Endothelial cell of umbilical vein (primary cell): ENCODE results near the gene USP48. TPM values are rescaled to one million over a fixed set of nuclear protein-coding genes. Genes with fewer than 3 reads are reported as not detected.

ENCODE experiments used
- Bru-seq: library from RNA; stranded (reverse); fragments of 400-500 nt; gene quantifications from one replicate; lab custom pipeline; 2021; lab: Mats Ljungman, UMichigan
- BruChase-seq, 2 experiments: library from RNA; stranded (reverse); fragments of 400-500 nt; gene quantifications; one replicate each; lab custom pipeline; 2021; lab: Mats Ljungman, UMichigan
- BruUV-seq: library from RNA; stranded (reverse); fragments of 400-500 nt; replicated peaks from 2 replicates; lab custom pipeline; 2021; lab: Mats Ljungman, UMichigan
- CTCF ChIA-PET: fragments of 300-600, 350-600 bp; sonication (Branson Sonifier 250); formaldehyde crosslinking; loops from one replicate; lab custom pipeline; 2021; ENCODE audit warnings: antibody characterized with exemption, inconsistent platforms; lab: Charles Lee
- POLR2A ChIA-PET: fragments of 300-600, 350-600 bp; sonication (Branson Sonifier 250); formaldehyde crosslinking; loops from one replicate; lab custom pipeline; 2021; ENCODE audit warnings: antibody characterized with exemption, inconsistent platforms; lab: Charles Lee
- DNase-seq: peaks from one replicate; pipeline ENCODE4 v3.0.0-alpha.2; 2011; ENCODE audit warnings: low read depth, low spot score
- FAIRE-seq: peaks from 2 replicates; lab custom pipeline; 2011; peaks lifted over from hg19 to GRCh38; lab: Jason Lieb, UNC
- H2AFZ ChIP-seq: 2 replicates; pipeline ENCODE4 v1.6.0; 2012; ENCODE audit warnings: low read depth, low read length, control low read depth, inconsistent platforms
- H3K27ac ChIP-seq: 2 replicates; pipeline ENCODE4 v1.5.1; 2011; ENCODE audit warnings: low read depth, mild to moderate bottlenecking, control low read depth, low read length, moderate library complexity; ENCODE audit not compliant: insufficient read depth
- H3K27me3 ChIP-seq, 2 experiments: 2 replicates each; pipeline versions ENCODE4 v1.6.0 to v1.6.1; 2011; ENCODE audit warnings: low read length in 2 of 2, mixed read lengths in 1 of 2; ENCODE audit not compliant: control insufficient read depth in 2 of 2, insufficient read depth in 2 of 2
- H3K36me3 ChIP-seq, 2 experiments: 2 replicates in 1 of 2; 3 replicates in 1 of 2; pipeline ENCODE4 v1.5.1; 2011; ENCODE audit warnings: low read length in 2 of 2, mild to moderate bottlenecking in 1 of 2, moderate library complexity in 1 of 2; ENCODE audit not compliant: control insufficient read depth in 2 of 2, insufficient read depth in 2 of 2; ENCODE audit errors: extremely low read depth in 1 of 2
- H3K4me1 ChIP-seq: 3 replicates; pipeline ENCODE4 v1.5.1; 2011; ENCODE audit warnings: mild to moderate bottlenecking, low read length; ENCODE audit not compliant: control insufficient read depth, insufficient read depth; ENCODE audit errors: extremely low read depth
- H3K4me2 ChIP-seq: 2 replicates; pipeline ENCODE4 v1.6.1; 2011; ENCODE audit warnings: low read length, control low read depth, mixed read lengths; ENCODE audit not compliant: insufficient read depth
- H3K4me3 ChIP-seq, 3 experiments: fragments of 200-600 bp in 1 of 3; sonication (generic), shearing (Covaris generic) in 1 of 3; replicated peaks in 1 of 3; 2 replicates each; pipeline ENCODE4 v1.5.1; 2011 to 2016; ENCODE audit warnings: control low read depth in 3 of 3, low read length in 3 of 3, mild to moderate bottlenecking in 2 of 3, inconsistent platforms in 1 of 3, low read depth in 1 of 3, moderate library complexity in 1 of 3; ENCODE audit not compliant: insufficient read depth in 1 of 3
- H3K79me2 ChIP-seq: 2 replicates; pipeline ENCODE4 v1.6.0; 2012; ENCODE audit warnings: low read length, inconsistent platforms; ENCODE audit not compliant: control insufficient read depth, insufficient read depth
- H3K9ac ChIP-seq: replicated peaks from 2 replicates; pipeline ENCODE3; 2011; ENCODE audit warnings: low read length, control low read depth; ENCODE audit not compliant: insufficient read depth; ENCODE audit errors: extremely low read depth
- H3K9me1 ChIP-seq: replicated peaks from 3 replicates; pipeline ENCODE4 v1.6.0; 2011; ENCODE audit warnings: mild to moderate bottlenecking, low read length; ENCODE audit not compliant: control insufficient read depth, insufficient read depth; ENCODE audit errors: extremely low read depth
- H3K9me3 ChIP-seq: replicated peaks from 2 replicates; pipeline ENCODE4 v1.5.1; 2012; ENCODE audit warnings: low read length, inconsistent platforms; ENCODE audit not compliant: control insufficient read depth, insufficient read depth
- H4K20me1 ChIP-seq: replicated peaks from 2 replicates; pipeline ENCODE3; 2011; ENCODE audit warnings: mild to moderate bottlenecking, low read length; ENCODE audit not compliant: control insufficient read depth, insufficient read depth; ENCODE audit errors: extremely low read depth
- EZH2 ChIP-seq: IDR thresholded peaks from 2 replicates; pipeline ENCODE4 v1.6.1; 2012; ENCODE audit warnings: borderline replicate concordance, low read depth, mild to moderate bottlenecking, moderate library complexity, low read length, inconsistent platforms; ENCODE audit not compliant: severe bottlenecking
- FOS ChIP-seq: IDR thresholded peaks from 2 replicates; pipeline ENCODE4 v1.6.1; 2011; ENCODE audit warnings: mild to moderate bottlenecking, low read length, moderate library complexity, borderline replicate concordance; ENCODE audit not compliant: insufficient read depth
- GATA2 ChIP-seq: IDR thresholded peaks from 2 replicates; pipeline ENCODE4 v1.7.0; 2011; ENCODE audit warnings: low read depth, mild to moderate bottlenecking, moderate library complexity, mixed read lengths, low read length; ENCODE audit not compliant: insufficient read length, insufficient read depth
- JUN ChIP-seq: IDR thresholded peaks from 2 replicates; pipeline ENCODE4 v1.6.1; 2011; ENCODE audit warnings: borderline replicate concordance, low read depth; ENCODE audit not compliant: insufficient read length, insufficient read depth
- MYC ChIP-seq: IDR thresholded peaks from one replicate; pipeline ENCODE4 v1.6.1; 2011; ENCODE audit warnings: mild to moderate bottlenecking, low read depth, low read length
- POLR2A ChIP-seq: IDR thresholded peaks from 2 replicates; pipeline ENCODE4 v1.6.1; 2012; ENCODE audit warnings: low read depth, mild to moderate bottlenecking, control low read depth, low read length
- POLR2AphosphoS5 ChIP-seq: IDR thresholded peaks from 2 replicates; pipeline ENCODE4 v1.6.1; 2012; ENCODE audit warnings: low read depth, mild to moderate bottlenecking, control low read depth, low read length, moderate library complexity; ENCODE audit not compliant: insufficient read depth
- dilution Hi-C: fragments of 300-500 bp; cut with MboI; formaldehyde crosslinking; loops from one replicate; pipeline ENCODE4 v1.15.0; 2019; ENCODE audit warnings: low sequenced_read_pairs; ENCODE audit not compliant: extremely low pct_ligation_motif_present
- intact Hi-C: fragments of 100-400 bp; cut with micrococcal nuclease; formaldehyde crosslinking; loops from one replicate; pipeline ENCODE4 v1.10.0; 2022
- long read RNA-seq: library from polyadenylated mRNA; stranded (forward); transcript quantifications from one replicate; pipeline ENCODE4 v2.0.0, GENCODE V29; 2021
- polyA minus RNA-seq, 3 experiments: library from RNA; depleted of rRNA, polyadenylated mRNA; stranded (reverse); fragments of >200 nt; gene quantifications; 1 replicate in 1 of 3; 2 replicates in 2 of 3; pipeline ENCODE4 v1.2.3, GENCODE V29; 2011
- polyA plus RNA-seq, 4 experiments: library from polyadenylated mRNA; depleted of rRNA in 3 of 4; stranded (reverse) in 3 of 4; unstranded in 1 of 4; fragments of >200 nt; gene quantifications; 2 replicates each; pipeline versions ENCODE4 v1.2.1 to v1.2.3, GENCODE V29; 2011 to 2012; ENCODE audit warnings: missing spikeins in 1 of 4
- total RNA-seq: library from RNA; stranded (reverse); gene quantifications from 2 replicates; pipeline ENCODE4 v1.2.3, GENCODE V29; 2021
- TF ChIP-seq, protein P1 (sequence below): IDR thresholded peaks from 2 replicates; pipeline ENCODE4 v1.6.1; 2011; ENCODE audit not compliant: insufficient read depth, insufficient read length
- TF ChIP-seq, protein P2 (sequence below), 2 donors: IDR thresholded peaks; 1 replicate in 1 of 2; 2 replicates in 1 of 2; pipeline ENCODE4 v1.5.1; 2011; ENCODE audit warnings: low read length in 2 of 2, mild to moderate bottlenecking in 2 of 2, moderate library complexity in 2 of 2, control low read depth in 1 of 2, inconsistent platforms in 1 of 2, low read depth in 1 of 2; ENCODE audit not compliant: insufficient read depth in 1 of 2; ENCODE audit errors: extremely low read depth in 1 of 2

Gene USP48
- total RNA-seq (146 and 149 TPM in 2 replicates), polyA plus RNA-seq (18.5 and 27.2 TPM in 2 replicates), polyA minus RNA-seq (76.2 and 79.0 TPM in 2 replicates), Bru-seq, nascent RNA (percentile 96 among the genes with signal in this experiment), BruChase-seq, experiment 1, labeled RNA remaining after a 6-hour chase (percentile 94 among the genes with signal in this experiment), BruChase-seq, experiment 2, labeled RNA remaining after a 2-hour chase (percentile 97 among the genes with signal in this experiment)
- 33.6 and 34.2 TPM in 2 replicates for polyA plus RNA-seq (2011; cell fraction: cytosol; rRNA removed)
- 135 and 168 TPM in 2 replicates for polyA plus RNA-seq (2011; cell fraction: nucleus; rRNA removed)
- 73.6 and 92.2 TPM in 2 replicates for polyA plus RNA-seq (2012)
- 15.6 TPM for polyA minus RNA-seq (2011; cell fraction: cytosol; rRNA and poly(A)+ RNA removed)
- polyA minus RNA-seq (2011; cell fraction: nucleus; rRNA and poly(A)+ RNA removed), result 124 and 167 TPM in 2 replicates
- long read RNA-seq, full-length matches to known transcripts, result 75 of 143 reads
- long read RNA-seq, partial matches to known transcripts, result 25 of 143 reads
- long read RNA-seq, other reads (novel, unspliced or antisense), result 43 of 143 reads

GRCh38 chr1:21782868-21783678 lies at the start of gene USP48:
Gene USP48 (minus strand): TSS chr1:21783149. CDS start chr1:21782957, 192 bp downstream.
- ChIA-PET CTCF (interaction anchor here (1.0 to 2.8 kb wide), 11 partner anchors 17 to 93 kb away, joined by 3 to 28 read pairs (median 8); no protein-coding TSS in a partner anchor), POLR2A (interaction anchor here (2.6 kb wide), 1 partner anchor 18 kb away, joined by 20 read pairs; no protein-coding TSS in a partner anchor)
- no peaks in the 10 kb centered on the region for H3K27me3 ChIP-seq
- peaks cover 39% of the 10 kb centered on the region for H3K79me2 ChIP-seq
- TF ChIP-seq, protein P1, sequence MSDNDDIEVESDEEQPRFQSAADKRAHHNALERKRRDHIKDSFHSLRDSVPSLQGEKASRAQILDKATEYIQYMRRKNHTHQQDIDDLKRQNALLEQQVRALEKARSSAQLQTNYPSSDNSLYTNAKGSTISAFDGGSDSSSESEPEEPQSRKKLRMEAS, result peak; percentile 41
- TF ChIP-seq, protein P2, sequence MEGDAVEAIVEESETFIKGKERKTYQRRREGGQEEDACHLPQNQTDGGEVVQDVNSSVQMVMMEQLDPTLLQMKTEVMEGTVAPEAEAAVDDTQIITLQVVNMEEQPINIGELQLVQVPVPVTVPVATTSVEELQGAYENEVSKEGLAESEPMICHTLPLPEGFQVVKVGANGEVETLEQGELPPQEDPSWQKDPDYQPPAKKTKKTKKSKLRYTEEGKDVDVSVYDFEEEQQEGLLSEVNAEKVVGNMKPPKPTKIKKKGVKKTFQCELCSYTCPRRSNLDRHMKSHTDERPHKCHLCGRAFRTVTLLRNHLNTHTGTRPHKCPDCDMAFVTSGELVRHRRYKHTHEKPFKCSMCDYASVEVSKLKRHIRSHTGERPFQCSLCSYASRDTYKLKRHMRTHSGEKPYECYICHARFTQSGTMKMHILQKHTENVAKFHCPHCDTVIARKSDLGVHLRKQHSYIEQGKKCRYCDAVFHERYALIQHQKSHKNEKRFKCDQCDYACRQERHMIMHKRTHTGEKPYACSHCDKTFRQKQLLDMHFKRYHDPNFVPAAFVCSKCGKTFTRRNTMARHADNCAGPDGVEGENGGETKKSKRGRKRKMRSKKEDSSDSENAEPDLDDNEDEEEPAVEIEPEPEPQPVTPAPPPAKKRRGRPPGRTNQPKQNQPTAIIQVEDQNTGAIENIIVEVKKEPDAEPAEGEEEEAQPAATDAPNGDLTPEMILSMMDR (IDR thresholded peaks at IDR 0.05; ENCODE audit: extremely low read depth in 1 of 2, insufficient read depth in 1 of 2, low read depth in 1 of 2, low read length in 2 of 2), result no peak
- TF ChIP-seq POLR2A (peak; percentile 97), POLR2AphosphoS5 (peak; percentile 92), MYC (peak; percentile 36), JUN (peak; percentile 41), EZH2 (no peak), FOS (no peak), GATA2 (no peak)
- H4K20me1 ChIP-seq, result no peaks in the 10 kb centered on the region
- H3K9ac ChIP-seq, result peak within 1 kb of the TSS; percentile 99
- H2AFZ ChIP-seq, result peak within 1 kb of the TSS; percentile 23
- dilution Hi-C loops, result no loop called here
- no peaks in the 10 kb centered on the region for H3K9me3 ChIP-seq
- peaks cover 6% of the 10 kb centered on the region for H3K4me1 ChIP-seq
- H3K27ac ChIP-seq, result peak within 1 kb of the TSS; percentile 99
- H3K36me3 ChIP-seq, result no peaks in the 10 kb centered on the region
- intact Hi-C loops, result loop anchor here (1.0 to 5.0 kb wide), 5 partner anchors 32 to 242 kb away; partner anchors contain the start of gene HSPG2
- FAIRE-seq (peak; percentile 72), DNase-seq (peak; percentile 96)
- peak within 1 kb of the TSS; percentile 80 for H3K4me2 ChIP-seq
- BruUV-seq, result TSS peak; percentile 89
- H3K9me1 ChIP-seq, result no peaks in the 10 kb centered on the region
- peak within 1 kb of the TSS; percentile 86 to 98 (median 97) for H3K4me3 ChIP-seq
